SK-N-SH treated with all-trans-retinoic acid at 6 μM for 48 hours (cell line): Measurements from ENCODE around the gene HHATL.

Experiments
- ATAC-seq: fragments of 200-7000 bp; cut with Tn5 transposase; 3 replicates; pipeline ENCODE4 v1.9.1; 2020; ENCODE audit warnings: mild to moderate bottlenecking, moderate library complexity
- ARNTL ChIP-seq: fragments of 450-650 bp; formaldehyde crosslinking; IDR thresholded peaks from 2 replicates; pipeline ENCODE4 v1.5.0; 2020; ENCODE audit warnings: low read depth, mild to moderate bottlenecking, moderate library complexity, borderline replicate concordance
- BACH2 ChIP-seq: fragments of 250-450 bp; sonication (Bioruptor Pico); IDR thresholded peaks from 2 replicates; pipeline ENCODE4 v1.9.0; 2021; ENCODE audit warnings: mild to moderate bottlenecking, borderline replicate concordance
- CSDC2 ChIP-seq: fragments of 250-450 bp; sonication (Bioruptor Pico); IDR thresholded peaks from 2 replicates; pipeline ENCODE4 v1.5.0; 2020; ENCODE audit warnings: mild to moderate bottlenecking, moderate library complexity
- ESRRG ChIP-seq: fragments of 250-450 bp; sonication (Bioruptor Pico); IDR thresholded peaks from 2 replicates; pipeline ENCODE4 v1.6.1; 2021; ENCODE audit warnings: mild to moderate bottlenecking
- GLIS3 ChIP-seq: fragments of 250-450 bp; sonication (Bioruptor Pico); IDR thresholded peaks from 2 replicates; pipeline ENCODE4 v1.5.0; 2020; ENCODE audit warnings: mild to moderate bottlenecking, moderate library complexity
- ISL1 ChIP-seq: fragments of 250-450 bp; sonication (Bioruptor Pico); IDR thresholded peaks from 2 replicates; pipeline ENCODE4 v2.1.2; 2022; ENCODE audit warnings: mild to moderate bottlenecking, moderate library complexity
- OSR1 ChIP-seq: fragments of 250-450 bp; sonication (Bioruptor Pico); IDR thresholded peaks from 2 replicates; pipeline ENCODE4 v1.8.0; 2022; ENCODE audit warnings: moderate library complexity, mild to moderate bottlenecking, inconsistent platforms
- PPARA ChIP-seq: fragments of 250-450 bp; sonication (Bioruptor Pico); IDR thresholded peaks from 2 replicates; pipeline ENCODE4 v1.5.0; 2020; ENCODE audit warnings: mild to moderate bottlenecking, borderline replicate concordance
- RARB ChIP-seq: fragments of 250-450 bp; sonication (Bioruptor Pico); IDR thresholded peaks from 2 replicates; pipeline ENCODE4 v1.8.0; 2021; ENCODE audit warnings: mild to moderate bottlenecking, moderate library complexity
- SNAI2 ChIP-seq: fragments of 250-450 bp; sonication (Bioruptor Pico); IDR thresholded peaks from 2 replicates; pipeline ENCODE4 v1.5.0; 2020; ENCODE audit warnings: mild to moderate bottlenecking, moderate library complexity
- TCF4 ChIP-seq: fragments of 250-450 bp; sonication (Bioruptor Pico); IDR thresholded peaks from 2 replicates; pipeline ENCODE4 v1.8.0; 2021; ENCODE audit warnings: mild to moderate bottlenecking, moderate library complexity, borderline replicate concordance
- TOX ChIP-seq: fragments of 250-450 bp; sonication (Bioruptor Pico); IDR thresholded peaks from 2 replicates; pipeline ENCODE4 v1.8.0; 2021; ENCODE audit warnings: mild to moderate bottlenecking, moderate library complexity, borderline replicate concordance
- ZC3H10 ChIP-seq: fragments of 250-450 bp; sonication (Bioruptor Pico); IDR thresholded peaks from 2 replicates; pipeline ENCODE4 v1.5.1; 2021; ENCODE audit warnings: mild to moderate bottlenecking, moderate library complexity
- ZFP3 ChIP-seq: fragments of 250-450 bp; sonication (Bioruptor Pico); IDR thresholded peaks from 2 replicates; pipeline ENCODE4 v1.5.0; 2020; ENCODE audit warnings: mild to moderate bottlenecking, moderate library complexity
- ZFP30 ChIP-seq: fragments of 450-650 bp; formaldehyde crosslinking; IDR thresholded peaks from 2 replicates; pipeline ENCODE4 v1.5.0; 2022; ENCODE audit warnings: mild to moderate bottlenecking, moderate library complexity
- ZNF565 ChIP-seq: fragments of 450-650 bp; formaldehyde crosslinking; conservative IDR thresholded peaks from 2 replicates; pipeline ENCODE4 v1.5.0; 2020; ENCODE audit warnings: low read depth, mild to moderate bottlenecking, moderate library complexity
- ZNF70 ChIP-seq: fragments of 450-650 bp; formaldehyde crosslinking; IDR thresholded peaks from 2 replicates; pipeline ENCODE4 v1.5.0; 2020; ENCODE audit warnings: mild to moderate bottlenecking, moderate library complexity
- ZNF8 ChIP-seq: fragments of 450-650 bp; formaldehyde crosslinking; IDR thresholded peaks from 2 replicates; pipeline ENCODE4 v1.5.0; 2020; ENCODE audit warnings: mild to moderate bottlenecking, moderate library complexity
- TF ChIP-seq, protein P1 (sequence below): fragments of 250-450 bp; sonication (Bioruptor Pico); IDR thresholded peaks from 2 replicates; pipeline ENCODE4 v1.5.0; 2020; ENCODE audit warnings: mild to moderate bottlenecking, moderate library complexity
- TF ChIP-seq, protein P2 (sequence below): fragments of 250-450 bp; sonication (Bioruptor Pico); IDR thresholded peaks from 2 replicates; pipeline ENCODE4 v1.5.1; 2020; ENCODE audit warnings: low read depth, mild to moderate bottlenecking, moderate library complexity
- TF ChIP-seq, protein P3 (sequence below): fragments of 250-450 bp; sonication (Bioruptor Pico); IDR thresholded peaks from 2 replicates; pipeline ENCODE4 v1.8.0; 2021; ENCODE audit warnings: low read depth, mild to moderate bottlenecking, moderate library complexity, borderline replicate concordance
- TF ChIP-seq, protein P4 (sequence below): fragments of 250-450 bp; sonication (Bioruptor Pico); IDR thresholded peaks from 2 replicates; pipeline ENCODE4 v1.8.0; 2020; ENCODE audit warnings: mild to moderate bottlenecking, moderate library complexity, borderline replicate concordance
- TF ChIP-seq, protein P5 (sequence below): fragments of 250-450 bp; sonication (Bioruptor Pico); IDR thresholded peaks from 2 replicates; pipeline ENCODE4 v1.5.1; 2021; ENCODE audit warnings: mild to moderate bottlenecking, moderate library complexity

HHATL gene

DNA sequence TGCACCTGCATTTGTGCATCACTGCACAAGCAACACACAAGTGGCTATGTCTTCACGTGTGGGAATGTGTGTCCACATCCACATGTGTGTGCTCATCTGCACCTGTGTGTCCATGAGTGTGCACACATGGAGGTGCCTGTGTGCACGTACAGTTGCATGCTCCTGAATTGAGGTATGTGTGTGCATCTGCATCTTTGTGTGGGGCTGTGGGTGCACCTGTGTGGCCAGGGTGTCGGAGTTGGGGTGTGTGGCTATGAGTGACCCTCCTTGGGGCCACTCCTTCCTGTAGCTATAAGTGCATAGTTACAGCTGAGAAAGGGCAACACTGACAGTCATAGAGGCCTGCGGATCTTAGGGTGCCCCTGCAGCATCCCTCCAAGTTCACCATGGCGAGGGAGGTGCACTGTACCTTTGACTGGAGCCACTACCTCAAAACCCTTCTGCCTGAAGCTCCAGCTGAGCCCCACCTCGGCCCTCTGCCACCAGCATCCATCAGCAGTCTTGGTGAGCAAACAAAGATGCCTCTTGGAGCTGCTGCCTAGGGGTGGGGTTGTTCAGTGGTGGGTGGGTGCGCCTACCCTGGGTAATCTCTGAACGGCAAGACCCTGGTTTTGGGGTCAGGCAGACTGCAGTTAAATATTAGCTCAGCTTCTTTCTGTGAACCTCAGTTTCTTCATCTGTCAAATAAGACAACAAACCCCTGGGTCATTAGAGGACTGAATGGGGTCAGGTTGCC lies 5.2 kb upstream of the HHATL start:
- no peak for ATAC-seq
- TF ChIP-seq, protein P1, sequence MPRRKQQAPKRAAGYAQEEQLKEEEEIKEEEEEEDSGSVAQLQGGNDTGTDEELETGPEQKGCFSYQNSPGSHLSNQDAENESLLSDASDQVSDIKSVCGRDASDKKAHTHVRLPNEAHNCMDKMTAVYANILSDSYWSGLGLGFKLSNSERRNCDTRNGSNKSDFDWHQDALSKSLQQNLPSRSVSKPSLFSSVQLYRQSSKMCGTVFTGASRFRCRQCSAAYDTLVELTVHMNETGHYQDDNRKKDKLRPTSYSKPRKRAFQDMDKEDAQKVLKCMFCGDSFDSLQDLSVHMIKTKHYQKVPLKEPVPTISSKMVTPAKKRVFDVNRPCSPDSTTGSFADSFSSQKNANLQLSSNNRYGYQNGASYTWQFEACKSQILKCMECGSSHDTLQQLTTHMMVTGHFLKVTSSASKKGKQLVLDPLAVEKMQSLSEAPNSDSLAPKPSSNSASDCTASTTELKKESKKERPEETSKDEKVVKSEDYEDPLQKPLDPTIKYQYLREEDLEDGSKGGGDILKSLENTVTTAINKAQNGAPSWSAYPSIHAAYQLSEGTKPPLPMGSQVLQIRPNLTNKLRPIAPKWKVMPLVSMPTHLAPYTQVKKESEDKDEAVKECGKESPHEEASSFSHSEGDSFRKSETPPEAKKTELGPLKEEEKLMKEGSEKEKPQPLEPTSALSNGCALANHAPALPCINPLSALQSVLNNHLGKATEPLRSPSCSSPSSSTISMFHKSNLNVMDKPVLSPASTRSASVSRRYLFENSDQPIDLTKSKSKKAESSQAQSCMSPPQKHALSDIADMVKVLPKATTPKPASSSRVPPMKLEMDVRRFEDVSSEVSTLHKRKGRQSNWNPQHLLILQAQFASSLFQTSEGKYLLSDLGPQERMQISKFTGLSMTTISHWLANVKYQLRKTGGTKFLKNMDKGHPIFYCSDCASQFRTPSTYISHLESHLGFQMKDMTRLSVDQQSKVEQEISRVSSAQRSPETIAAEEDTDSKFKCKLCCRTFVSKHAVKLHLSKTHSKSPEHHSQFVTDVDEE: no peak
- TF ChIP-seq TOX (CRISPR knock-in tag) (no peak), GLIS3 (CRISPR knock-in tag) (no peak), ZNF8 (CRISPR knock-in tag) (no peak), SNAI2 (CRISPR knock-in tag) (no peak), BACH2 (CRISPR knock-in tag) (no peak), RARB (CRISPR knock-in tag) (no peak), ZC3H10 (CRISPR knock-in tag) (no peak), OSR1 (CRISPR knock-in tag) (no peak), ISL1 (CRISPR knock-in tag) (no peak), PPARA (no peak), ZNF70 (no peak), ZNF565 (CRISPR knock-in tag) (no peak), ZFP3 (no peak), TCF4 (CRISPR knock-in tag) (no peak), ZFP30 (CRISPR knock-in tag) (no peak)
- TF ChIP-seq, protein P2, sequence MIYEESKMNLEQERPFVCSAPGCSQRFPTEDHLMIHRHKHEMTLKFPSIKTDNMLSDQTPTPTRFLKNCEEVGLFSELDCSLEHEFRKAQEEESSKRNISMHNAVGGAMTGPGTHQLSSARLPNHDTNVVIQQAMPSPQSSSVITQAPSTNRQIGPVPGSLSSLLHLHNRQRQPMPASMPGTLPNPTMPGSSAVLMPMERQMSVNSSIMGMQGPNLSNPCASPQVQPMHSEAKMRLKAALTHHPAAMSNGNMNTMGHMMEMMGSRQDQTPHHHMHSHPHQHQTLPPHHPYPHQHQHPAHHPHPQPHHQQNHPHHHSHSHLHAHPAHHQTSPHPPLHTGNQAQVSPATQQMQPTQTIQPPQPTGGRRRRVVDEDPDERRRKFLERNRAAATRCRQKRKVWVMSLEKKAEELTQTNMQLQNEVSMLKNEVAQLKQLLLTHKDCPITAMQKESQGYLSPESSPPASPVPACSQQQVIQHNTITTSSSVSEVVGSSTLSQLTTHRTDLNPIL (CRISPR knock-in tag): no peak
- TF ChIP-seq, protein P3, sequence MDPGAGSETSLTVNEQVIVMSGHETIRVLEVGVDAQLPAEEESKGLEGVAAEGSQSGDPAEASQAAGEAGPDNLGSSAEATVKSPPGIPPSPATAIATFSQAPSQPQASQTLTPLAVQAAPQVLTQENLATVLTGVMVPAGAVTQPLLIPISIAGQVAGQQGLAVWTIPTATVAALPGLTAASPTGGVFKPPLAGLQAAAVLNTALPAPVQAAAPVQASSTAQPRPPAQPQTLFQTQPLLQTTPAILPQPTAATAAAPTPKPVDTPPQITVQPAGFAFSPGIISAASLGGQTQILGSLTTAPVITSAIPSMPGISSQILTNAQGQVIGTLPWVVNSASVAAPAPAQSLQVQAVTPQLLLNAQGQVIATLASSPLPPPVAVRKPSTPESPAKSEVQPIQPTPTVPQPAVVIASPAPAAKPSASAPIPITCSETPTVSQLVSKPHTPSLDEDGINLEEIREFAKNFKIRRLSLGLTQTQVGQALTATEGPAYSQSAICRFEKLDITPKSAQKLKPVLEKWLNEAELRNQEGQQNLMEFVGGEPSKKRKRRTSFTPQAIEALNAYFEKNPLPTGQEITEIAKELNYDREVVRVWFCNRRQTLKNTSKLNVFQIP (CRISPR knock-in tag): no peak
- TF ChIP-seq, protein P4, sequence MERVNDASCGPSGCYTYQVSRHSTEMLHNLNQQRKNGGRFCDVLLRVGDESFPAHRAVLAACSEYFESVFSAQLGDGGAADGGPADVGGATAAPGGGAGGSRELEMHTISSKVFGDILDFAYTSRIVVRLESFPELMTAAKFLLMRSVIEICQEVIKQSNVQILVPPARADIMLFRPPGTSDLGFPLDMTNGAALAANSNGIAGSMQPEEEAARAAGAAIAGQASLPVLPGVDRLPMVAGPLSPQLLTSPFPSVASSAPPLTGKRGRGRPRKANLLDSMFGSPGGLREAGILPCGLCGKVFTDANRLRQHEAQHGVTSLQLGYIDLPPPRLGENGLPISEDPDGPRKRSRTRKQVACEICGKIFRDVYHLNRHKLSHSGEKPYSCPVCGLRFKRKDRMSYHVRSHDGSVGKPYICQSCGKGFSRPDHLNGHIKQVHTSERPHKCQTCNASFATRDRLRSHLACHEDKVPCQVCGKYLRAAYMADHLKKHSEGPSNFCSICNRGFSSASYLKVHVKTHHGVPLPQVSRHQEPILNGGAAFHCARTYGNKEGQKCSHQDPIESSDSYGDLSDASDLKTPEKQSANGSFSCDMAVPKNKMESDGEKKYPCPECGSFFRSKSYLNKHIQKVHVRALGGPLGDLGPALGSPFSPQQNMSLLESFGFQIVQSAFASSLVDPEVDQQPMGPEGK (CRISPR knock-in tag): no peak

DNA sequence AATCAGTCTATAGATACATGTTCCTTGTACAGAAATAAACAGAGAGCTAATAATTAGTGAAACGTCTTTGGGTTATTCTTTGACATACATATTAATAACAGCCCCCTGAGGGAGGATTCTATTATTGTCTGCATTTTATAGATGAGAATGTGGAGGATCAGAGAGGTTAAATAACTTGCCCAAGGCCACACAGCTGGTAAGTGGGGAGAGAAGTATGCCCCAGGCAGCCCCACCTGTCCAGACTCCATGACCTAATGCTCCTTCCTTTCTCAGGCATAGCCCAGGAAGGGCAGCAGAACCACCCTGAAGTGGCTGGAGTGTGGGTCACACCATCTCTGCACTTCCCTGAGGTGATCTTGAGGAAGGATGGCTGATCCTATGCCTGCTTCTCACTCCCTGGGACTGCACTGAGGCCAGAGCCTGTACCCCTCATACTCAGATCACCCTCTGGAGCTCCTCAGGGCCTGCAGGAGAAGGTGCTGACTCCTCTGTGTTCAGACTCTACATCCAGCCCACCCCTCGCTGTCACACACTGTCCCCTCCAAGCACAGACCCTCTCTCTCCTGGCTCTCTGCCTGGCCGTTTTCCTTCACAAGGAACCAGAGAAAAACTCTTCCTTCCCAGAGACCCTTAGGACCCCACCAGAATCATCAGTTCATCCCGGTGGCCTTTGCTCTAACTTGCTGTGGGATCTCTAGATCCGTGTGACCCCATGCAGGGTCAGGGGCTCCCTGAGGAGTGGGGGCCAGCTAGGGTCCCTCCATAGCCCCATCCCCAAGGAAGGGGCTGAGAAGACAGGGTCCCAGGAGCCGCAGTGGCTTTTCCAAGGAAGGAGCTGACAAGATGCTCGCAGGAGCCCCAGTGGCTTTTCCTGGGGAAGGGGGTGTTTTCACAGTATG lies 4.4 kb upstream of the HHATL start:
- no peak for ATAC-seq
- TF ChIP-seq ARNTL (no peak), RARB (CRISPR knock-in tag) (no peak), ZFP3 (no peak), BACH2 (CRISPR knock-in tag) (no peak), TCF4 (CRISPR knock-in tag) (no peak), ESRRG (CRISPR knock-in tag) (no peak), CSDC2 (CRISPR knock-in tag) (no peak), PPARA (no peak), ZC3H10 (CRISPR knock-in tag) (no peak), ZFP30 (CRISPR knock-in tag) (no peak), GLIS3 (CRISPR knock-in tag) (no peak)
- TF ChIP-seq, protein P5, sequence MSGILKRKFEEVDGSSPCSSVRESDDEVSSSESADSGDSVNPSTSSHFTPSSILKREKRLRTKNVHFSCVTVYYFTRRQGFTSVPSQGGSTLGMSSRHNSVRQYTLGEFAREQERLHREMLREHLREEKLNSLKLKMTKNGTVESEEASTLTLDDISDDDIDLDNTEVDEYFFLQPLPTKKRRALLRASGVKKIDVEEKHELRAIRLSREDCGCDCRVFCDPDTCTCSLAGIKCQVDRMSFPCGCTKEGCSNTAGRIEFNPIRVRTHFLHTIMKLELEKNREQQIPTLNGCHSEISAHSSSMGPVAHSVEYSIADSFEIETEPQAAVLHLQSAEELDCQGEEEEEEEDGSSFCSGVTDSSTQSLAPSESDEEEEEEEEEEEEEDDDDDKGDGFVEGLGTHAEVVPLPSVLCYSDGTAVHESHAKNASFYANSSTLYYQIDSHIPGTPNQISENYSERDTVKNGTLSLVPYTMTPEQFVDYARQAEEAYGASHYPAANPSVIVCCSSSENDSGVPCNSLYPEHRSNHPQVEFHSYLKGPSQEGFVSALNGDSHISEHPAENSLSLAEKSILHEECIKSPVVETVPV (CRISPR knock-in tag): no peak
- TF ChIP-seq, protein P4 (CRISPR knock-in tag): no peak
- TF ChIP-seq, protein P2 (CRISPR knock-in tag): no peak
